Stimulated activated CD8-positive, alpha-beta memory T cell treated with anti-CD3 and anti-CD28 coated beads, Interleukin-4, amount 100 ng/mL, for 48 hours (primary cell): ENCODE results near the gene SURF6.
"Not testable (repeated sequence)": the region's sequence is repeated elsewhere in the genome, so short reads cannot be mapped to it uniquely, and the experiment has no call there.

Experiments
- DNase-seq: peaks from one replicate; pipeline ENCODE4 v3.0.0-alpha.2; 2020

SURF6 gene

DNA sequence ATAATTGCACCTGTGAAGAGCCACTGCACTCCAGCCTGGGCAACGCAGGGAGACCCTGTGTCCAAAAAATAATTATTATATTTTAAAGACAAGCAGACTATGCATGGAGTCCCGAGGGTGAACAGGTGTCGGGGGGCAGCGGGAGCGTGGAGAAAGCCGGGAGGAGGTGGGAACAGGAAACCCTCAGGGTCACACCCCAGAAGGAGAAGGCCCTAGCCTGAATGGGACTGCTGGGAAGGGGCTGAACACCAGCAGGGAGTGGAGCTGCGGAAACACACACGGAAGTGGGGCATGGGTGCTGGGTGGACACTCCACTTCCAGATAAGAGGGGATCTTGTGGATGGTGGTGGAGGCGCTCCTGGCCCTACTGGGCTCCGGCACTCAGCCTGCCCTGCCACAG lies 12.8 kb downstream of the SURF6 start:
- DNase-seq = no peak

DNA sequence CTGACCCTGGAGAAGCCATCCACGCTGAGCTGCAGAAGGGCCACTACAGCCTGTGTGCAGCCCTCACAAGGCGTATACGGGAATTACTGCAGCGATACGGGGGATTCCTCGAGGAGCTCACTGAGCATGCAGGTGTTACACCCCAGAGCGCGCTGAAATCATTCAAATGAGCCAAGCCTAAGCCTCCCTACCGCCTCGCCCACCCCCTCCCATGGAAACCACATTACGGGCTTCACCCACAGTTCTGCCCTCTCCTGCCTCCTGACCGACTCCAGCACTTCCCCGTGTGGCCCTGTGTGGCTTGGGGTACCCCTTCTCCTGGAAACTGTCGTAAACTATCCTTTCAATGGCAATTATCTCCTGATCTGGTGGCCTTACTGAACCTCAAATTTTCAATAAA lies 13.3 kb downstream of the SURF6 start:
- no peak for DNase-seq

DNA sequence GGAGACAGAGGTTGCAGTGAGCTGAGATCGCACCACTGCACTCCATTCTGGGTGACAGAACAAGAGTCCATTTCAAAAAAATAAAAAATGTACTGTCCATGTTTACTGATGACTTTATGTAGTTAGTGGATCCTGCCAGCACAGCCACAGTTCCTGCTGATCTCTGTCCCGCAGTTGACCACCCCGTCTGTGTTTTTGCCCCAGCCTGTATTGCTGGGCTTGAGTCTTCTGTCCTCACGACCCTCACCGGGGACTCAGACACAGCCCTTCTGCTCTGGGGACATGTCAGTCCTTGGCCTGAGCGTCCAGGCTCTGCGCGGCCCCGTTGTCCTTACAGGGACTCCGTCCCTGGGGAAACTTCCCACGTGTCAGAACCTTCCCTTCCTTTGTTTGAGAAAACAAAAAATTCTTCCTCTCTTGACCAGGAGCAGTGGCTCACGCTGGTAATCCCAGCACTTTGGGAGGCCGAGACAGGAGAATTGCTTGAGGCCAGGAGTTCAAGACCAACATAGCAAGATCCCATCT lies 14.5 kb downstream of the SURF6 start:
- DNase-seq = no peak

DNA sequence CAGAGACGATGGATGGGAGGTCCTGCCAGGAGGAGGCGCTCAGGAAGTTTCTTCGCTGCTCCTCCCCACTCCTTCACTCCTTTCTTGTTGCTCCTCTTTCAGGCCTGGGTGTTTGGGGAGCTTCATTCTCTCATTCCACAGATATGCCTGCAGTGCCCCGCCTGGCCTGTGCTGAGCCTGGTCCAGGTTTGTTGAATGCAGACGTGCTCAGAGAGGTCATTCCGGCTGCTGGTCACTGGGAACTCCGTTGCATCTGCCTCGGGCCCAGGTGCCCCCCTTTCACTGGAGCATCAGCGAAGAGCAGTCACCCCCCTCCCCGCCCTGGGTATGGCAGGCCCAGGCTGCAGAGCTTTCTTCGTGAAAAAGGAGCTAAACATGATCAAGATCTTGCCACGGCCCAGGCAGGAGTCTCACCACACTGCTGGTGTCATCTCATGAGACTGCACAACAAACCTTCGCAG lies 15.5 kb downstream of the SURF6 start:
- DNase-seq = no peak

DNA sequence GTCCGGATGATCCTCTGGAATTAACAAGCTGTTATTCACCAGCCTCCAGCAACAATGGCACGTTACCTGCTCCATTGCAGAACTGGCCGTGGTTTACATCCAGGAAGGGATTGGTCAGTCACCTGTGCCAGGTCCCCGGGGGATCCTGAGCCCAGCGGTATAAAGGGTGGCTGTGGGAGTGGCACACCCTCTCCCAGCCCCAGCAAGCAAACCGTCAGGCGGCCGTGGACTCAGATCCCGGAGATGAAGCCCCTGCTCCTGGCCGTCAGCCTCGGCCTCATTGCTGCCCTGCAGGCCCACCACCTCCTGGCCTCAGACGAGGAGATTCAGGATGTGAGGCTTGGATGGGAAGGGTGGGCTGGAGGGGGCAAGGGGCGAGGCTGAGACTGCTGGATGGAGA lies 18.4 kb downstream of the SURF6 start:
- not testable (repeated sequence) for DNase-seq

DNA sequence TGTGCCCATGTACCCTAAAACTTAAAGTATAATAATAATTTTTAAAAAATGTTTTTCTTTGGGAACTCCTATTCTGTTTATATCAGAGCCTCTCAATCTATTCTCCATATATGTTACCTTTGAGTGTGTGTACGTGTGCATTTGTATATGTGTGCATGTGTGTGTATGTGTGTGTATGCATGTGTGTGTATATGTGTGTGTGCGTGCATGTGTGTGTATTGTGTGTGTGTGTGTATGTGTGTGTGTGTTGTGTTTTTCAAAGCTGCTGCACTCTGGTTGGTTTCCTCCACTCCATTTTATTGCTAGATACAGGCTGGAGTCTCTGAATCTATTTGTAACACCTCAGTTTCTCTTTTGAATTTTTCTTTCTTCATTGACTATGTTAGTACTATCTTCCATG lies 20.0 kb downstream of the SURF6 start:
- DNase-seq = no peak

DNA sequence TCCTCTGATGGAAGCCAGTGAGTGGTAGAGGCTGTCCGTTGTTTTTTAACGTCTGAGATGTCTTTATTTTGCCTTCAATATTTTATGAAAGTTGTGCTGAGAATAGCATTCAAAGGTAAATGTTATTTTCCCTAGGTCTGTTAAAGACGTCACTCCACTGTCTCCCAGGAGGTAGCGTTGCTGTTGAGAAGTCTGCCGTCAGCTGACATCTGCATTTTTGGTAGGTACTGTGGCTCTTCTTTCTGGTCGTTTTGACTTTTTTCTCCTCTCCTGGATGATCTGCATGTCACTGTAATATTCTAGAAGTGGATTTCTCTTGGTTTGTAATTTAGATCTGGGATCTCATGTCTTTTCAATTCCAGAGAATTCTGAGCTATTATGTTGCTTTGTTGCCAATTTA lies 26.4 kb downstream of the SURF6 start:
- no peak for DNase-seq

DNA sequence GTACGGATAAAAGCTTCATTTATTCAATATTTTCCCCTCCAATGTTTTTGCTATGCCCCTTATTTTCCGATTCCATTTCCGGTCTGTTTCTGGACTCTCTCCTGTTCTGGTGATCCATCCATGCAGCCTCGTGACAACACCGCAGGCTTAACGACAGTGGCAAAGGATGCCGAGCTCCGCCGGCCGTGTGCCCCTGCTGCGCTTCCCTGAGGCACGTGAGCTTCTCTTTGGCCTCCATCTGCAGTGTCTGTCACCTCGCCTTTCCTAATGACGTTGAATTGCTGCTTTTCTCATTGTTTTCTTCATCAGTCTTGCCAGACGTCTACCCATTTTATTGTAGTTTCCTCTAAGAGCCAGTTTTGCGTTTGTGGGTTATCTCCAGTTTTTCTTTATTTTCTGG lies 28.7 kb downstream of the SURF6 start:
- DNase-seq = no peak

DNA sequence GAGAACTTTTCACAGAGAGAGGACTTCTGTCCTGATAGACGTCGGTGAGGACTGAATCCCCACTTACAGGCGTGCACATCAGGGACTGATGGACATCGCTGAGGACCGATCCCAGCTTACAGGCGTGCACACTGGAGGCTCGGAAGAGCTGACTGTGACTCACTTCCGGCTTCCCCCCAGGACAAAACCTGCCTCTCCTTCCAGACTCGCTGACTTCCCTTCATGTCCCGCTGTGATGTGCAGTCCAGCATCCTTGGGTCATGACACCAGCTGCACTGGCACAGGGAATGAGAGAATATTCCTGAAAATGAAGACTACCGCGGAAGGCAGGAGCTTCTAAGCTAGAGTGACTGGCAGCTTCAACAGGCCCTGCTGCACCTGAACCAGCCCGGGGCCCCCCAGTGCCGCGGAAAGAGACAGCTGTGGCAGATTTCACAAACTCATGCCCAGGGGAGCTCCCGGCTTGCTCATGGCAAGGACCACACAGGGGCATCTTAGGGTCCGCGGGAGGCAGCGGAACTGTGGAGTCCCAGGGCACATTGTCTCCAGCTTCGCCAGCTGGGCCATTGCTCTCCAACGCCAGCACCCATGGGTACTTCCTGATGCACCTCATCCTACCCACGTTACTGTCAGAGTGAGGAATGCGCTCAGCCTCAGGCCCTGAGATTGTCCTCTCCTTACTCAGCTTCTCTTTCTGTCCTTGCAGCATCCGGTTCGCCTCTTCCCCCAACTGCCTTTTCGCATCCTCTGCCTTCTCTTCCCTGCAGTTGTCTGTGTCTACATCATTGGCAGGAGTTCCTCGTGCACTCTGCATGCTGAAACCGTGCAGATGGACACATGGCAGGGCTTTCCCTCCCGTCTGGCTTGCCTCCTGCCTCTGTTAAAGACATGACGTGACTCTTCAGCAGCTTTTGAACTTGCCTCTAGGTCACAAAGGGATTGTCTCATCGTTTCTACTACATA lies 29.5 kb downstream of the SURF6 start:
- DNase-seq = no peak

DNA sequence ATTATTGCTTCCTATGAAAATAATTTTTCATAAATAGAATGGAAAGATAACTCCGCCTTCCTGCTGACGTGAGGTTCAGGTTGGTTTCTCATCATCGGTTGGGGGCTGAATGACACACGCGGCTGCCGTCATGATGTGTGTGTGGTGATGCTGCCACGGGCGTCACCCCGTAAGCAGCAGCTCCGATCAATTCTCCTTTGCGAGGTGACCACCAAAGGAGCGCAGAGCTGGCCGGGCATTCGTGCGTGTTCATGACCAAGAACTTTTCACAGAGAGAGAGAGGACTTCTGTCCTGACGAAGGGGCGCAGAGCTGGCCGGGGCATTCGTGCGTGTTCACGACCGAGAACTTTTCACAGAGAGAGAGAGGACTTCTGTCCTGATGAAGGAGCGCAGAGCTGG lies 30.3 kb downstream of the SURF6 start:
- DNase-seq = no peak

DNA sequence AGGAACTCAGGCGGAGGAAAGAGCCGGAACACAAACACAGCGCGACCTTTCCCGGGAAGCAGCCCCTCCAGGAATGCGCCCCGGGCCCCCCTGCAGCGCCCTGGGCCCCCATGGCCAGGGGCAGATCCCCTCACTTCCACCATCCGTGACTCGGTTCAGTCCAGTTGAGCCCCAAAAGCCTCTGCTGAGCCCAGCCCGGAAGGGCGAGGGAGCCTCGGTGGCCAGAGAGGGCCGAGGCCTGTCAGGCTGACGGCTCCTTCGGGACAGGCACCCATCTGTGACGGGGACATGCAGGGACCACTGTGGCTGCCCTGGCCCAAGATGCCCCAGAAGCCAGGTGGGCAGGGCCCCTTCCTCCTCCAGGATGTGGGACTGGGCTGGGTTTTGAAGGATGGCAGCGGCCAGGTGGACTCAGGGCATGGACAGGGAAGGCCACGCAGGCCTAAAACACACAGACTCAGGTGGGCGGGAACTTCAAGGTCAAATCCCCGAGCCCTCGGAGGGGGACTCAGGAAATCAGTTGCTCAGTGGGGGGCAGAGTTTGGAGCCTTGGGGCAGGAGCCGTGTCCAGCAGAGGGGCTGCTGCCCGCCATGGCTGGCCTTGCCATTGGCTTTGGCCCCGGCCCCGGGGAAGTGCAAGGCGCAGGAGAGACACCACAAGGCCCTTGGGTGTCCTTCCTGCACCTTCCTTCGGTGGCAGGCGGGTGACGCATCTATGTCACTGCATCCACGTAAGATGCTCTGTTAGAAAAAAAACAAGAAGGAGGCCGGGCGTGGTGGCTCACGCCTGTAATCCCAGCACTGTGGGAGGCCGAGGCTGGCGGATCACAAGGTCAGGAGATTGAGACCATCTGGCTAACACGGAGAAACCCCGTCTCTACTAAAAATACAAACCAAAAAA lies 31.3 kb downstream of the SURF6 start:
- no peak for DNase-seq

DNA sequence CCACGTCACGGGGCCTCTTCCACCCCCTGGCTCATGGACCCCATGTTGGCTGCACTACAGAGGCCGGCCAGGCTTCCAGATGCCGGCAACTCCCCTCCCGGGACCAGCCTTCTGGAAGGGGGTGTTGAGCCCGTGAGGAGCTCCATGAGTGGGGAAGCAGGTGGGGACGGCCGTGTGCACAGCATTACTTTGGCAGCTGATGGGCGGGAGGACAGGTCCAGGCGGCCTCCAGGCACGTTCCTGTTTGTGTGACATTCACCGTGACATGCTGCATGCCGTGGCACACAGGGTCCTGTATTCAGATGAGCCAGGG lies 31.9 kb downstream of the SURF6 start:
- DNase-seq = no peak

DNA sequence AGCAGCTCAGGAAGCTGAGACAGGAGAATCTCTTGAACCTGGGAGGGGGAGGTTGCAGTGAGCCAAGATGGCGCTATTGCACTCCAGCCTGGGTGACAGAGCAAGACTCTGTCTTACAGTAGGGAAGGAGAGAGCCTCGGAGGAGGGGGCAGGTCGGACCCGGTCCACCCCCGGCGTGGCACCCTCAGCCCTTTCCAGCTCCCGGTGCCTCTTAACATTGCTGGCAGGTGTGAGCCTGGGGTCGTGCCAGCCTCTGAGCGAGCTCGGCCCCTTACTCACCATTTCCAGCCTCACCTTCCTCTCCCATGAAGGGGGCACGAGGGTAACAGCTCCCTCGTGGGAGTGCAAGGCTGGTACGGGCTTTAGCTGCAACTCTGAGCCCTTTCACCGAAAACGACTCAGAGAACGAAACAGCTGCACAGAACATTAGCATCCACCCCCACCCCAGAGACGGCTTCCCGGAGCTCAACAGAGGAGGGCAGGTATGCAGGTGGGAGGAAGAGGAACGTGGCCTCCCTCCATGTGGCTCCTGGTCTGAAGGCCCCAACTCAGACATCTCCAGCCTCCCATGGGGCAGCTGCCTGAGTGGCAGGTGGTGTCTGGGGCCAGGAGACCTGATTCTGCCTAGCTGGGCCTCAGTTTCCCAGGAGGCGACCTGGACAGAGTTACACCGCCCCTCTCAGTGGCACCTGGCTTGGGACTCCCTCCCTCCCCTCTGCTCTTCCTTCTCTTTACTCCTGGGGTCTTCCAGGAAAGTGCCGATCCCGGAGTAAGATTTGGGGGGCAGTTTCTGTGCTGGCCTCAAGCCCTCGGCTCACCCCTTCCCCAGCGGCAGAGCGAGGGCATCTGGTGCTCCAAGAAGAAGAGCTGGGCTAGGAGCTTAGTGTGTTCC lies 32.5 kb downstream of the SURF6 start:
- DNase-seq = no peak

DNA sequence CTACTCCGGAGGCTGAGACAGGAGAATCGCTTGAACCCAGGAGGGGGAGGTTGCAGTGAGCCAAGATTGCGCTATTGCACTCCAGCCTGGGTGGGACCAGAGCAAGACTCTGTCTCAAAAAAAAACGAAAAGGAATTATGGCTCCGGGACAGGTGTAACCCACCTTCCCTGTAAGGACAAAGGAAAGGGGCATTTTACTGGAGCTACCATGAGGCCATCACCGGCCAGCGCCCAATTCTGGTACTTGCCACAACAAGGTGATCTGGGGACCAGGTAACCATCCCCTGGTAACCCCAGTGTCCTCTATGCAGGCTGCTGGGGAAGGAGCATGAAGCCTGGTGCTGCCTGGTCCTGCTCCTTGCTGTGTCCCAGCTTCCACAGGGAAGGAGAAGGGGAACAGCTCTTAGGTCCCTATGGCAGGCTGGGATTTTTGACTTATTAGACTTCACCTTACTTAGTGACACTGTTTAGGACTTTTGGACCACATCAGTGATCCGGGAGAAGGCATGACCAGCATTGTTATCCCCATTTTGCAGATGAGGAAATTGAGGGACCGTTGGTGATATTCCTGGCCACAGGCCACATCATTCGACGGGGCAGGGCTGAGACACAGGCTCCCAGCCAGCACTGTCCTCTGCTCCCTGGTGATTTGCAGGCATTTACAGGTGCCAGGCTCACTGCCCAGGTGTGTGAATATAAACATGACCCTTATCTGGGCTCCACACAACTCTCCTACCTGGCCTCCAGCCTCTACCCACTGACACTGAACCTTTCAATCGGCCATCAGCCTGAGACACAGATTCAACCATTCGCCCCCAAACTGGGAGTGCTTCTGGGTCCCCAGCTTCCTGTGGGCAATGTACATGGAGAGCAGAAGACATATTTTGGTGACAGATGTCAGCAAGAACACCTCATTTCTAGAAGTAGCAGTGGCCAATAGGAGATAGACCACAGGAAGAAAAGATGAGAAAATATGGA lies 34.4 kb downstream of the SURF6 start:
- no peak for DNase-seq

DNA sequence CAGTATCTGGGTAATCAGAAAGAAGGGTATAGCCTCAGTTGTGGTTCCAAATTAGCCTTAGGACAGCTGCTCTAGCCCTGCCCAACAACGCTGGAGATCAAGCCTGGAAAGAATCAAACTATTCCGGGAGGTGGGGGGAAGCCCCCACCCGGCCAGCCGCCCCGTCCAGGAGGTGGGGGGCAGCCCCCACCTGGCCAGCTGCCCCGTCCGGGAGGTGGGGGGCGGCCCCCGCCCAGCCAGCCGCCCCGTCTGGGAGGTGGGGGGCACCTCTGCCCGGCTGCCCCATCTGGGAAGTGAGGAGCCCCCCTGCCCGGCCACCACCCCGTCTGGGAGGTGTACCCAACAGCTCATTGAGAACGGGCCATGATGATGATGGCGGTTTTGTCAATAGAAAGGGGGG lies 36.0 kb downstream of the SURF6 start:
- not testable (repeated sequence) for DNase-seq

DNA sequence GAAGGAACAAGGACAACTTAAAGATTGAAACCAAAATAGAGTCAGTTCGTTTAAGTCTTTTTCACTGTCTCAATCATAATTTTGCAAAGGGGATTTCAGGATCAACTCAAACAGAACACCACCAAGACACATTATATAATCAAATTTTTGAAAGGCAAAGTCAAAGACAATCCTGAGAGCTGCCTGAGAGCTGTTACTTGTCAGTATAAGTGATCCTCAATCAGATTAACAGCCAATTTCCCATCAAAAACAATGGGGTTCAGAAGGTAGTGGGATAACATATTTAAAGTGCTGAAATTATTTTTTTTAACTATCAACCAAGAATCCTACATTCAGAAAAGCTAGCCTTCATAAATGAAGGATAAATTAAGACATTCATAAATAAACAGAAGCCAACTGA lies 41.7 kb downstream of the SURF6 start:
- no peak for DNase-seq

DNA sequence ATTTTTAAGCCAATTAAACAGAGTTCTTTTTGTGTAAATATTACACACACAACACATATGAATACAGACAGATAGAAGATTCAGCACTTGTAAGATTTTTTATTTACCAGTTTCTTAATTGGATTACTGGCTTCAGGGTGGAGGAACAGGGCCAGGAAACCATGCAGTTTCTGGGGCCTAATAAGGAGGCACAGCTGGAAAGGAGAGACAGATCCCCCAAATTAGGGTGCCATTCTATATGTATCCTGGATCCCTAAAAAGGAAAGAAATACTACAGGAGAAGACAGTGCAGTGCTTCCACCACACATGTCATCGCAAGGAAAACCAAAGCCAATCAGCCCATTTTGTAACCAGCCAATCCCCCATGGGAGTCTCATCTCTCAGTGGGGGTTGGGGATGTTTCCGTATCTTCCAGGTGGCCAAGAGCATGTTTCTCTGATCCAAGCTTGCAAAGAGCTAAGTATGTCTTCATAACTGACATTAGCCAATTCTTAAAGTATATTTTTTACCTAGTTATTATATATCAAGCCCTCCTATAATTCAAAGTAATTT lies 45.2 kb downstream of the SURF6 start:
- DNase-seq = no peak

DNA sequence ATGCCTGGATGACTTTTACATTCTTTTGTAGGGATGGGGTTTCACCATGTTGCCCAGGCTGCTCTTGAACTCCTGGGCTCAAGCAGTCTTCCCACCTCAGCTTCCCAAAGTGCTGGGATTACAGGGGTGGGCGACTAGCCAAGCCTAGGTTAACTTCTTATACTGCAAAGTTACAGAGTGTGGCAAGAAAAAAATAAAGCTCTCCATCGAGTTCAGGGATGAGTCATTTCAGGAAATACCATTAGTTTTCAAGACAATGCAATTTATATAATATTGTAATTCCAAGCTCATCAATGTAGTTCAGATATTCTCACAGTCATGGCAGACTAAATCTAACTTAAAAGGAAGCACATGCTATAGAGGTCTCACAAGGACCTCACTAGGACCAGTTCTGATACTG lies 49.5 kb downstream of the SURF6 start:
- no peak for DNase-seq

DNA sequence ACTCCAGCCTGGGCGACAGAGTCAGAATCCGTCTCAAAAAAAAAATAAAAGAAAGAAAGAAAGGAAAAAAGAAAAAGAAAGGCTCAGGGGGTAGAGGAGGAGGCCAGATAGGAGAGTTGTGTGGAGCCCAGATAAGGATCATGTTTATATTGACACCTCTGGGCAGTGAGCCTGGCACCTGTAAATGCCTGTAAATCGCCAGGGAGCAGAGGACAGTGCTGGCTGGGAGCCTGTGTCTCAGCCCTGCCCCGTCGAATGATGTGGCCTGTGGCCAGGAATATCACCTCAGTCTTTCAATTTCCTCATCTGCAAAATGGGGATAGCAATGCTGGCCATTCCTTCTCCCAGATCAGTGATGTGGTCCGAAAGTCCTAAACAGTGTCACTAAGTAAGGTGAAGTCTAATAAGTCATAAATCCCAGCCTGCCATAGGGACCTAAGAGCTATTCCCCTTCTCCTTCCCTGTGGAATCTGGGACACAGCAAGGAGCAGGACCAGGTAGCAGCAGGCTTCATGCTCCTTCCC lies 50.7 kb downstream of the SURF6 start:
- DNase-seq = no peak

DNA sequence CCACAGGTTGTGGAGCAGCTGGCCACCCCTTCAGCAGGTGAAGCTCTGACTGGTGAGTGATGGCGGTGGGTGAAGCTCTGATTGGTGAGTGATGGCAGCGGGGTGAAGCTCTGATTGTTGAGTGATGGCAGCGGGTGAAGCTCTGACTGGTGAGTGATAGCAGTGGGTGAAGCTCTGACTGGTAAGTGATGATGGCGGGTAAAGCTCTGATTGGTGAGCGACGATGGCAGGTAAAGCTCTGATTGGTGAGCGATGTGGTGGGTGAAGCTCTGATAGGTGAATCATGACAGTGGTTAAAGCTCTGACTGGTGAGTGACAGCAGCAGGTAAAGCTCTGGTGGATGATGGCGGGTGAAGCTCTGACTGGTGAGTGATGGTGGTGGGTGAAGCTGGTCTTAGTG lies 51.6 kb downstream of the SURF6 start:
- no peak for DNase-seq
